BE2C (cell line): ENCODE measurements around the gene COX7A2. TPM values are rescaled to one million over a fixed set of nuclear protein-coding genes. Genes with fewer than 3 reads are reported as not detected.

Experiments used
- DNase-seq: peaks from one replicate; pipeline ENCODE4 v3.0.0-alpha.2; 2020
- H3K27me3 ChIP-seq: fragments of 250-450 bp; sonication (Bioruptor Pico); 2 replicates; pipeline ENCODE4 v1.5.1; 2020; ENCODE audit warnings: mild to moderate bottlenecking
- H3K36me3 ChIP-seq: fragments of 250-450 bp; sonication (Bioruptor Pico); 2 replicates; pipeline ENCODE4 v1.5.1; 2020; ENCODE audit warnings: mild to moderate bottlenecking
- H3K4me1 ChIP-seq: fragments of 250-450 bp; sonication (Bioruptor Pico); 2 replicates; pipeline ENCODE4 v1.5.1; 2020
- H3K4me3 ChIP-seq: 2 replicates; pipeline ENCODE4 v1.5.1; 2011; ENCODE audit warnings: low read depth, low read length
- H3K9me3 ChIP-seq: fragments of 250-450 bp; sonication (Bioruptor Pico); 2 replicates; pipeline ENCODE4 v1.5.1; 2020
- CTCF ChIP-seq: IDR thresholded peaks from 2 replicates; pipeline ENCODE4 v1.5.1; 2012; ENCODE audit warnings: mild to moderate bottlenecking, low read depth, low read length
- polyA plus RNA-seq: library from polyadenylated mRNA; unstranded; fragments of >200 nt; gene quantifications from one replicate; pipeline ENCODE4 v1.2.1, GENCODE V29; 2012; ENCODE audit warnings: low read depth, missing spikeins; ENCODE audit not compliant: insufficient read length, insufficient read depth

Gene COX7A2
- 780 TPM for polyA plus RNA-seq

- peaks cover 19% of the 10 kb centered on the region for H3K36me3 ChIP-seq
- TF ChIP-seq CTCF, result no peak
- no peaks in the 10 kb centered on the region for H3K9me3 ChIP-seq
- peaks cover 10% of the 10 kb centered on the region; the same call in 1 of the 2 replicates for H3K27me3 ChIP-seq
- H3K4me1 ChIP-seq, result no peaks in the 10 kb centered on the region
- peak; percentile 87 for DNase-seq
- H3K4me3 ChIP-seq, result peak within 1 kb of the TSS; percentile 79
These were observed at the start of gene COX7A2 for GRCh38 chr6:75243333-75244062. TSS of gene COX7A2 (minus strand) at chr6:75243801. CDS start at chr6:75243734, 67 bp downstream.

GRCh38 chr6:75292555-75292954, 49.0 kb upstream of the COX7A2 start:
- Histone ChIP-seq H3K27me3 (no peaks in the 10 kb centered on the region), H3K36me3 (no peaks in the 10 kb centered on the region), H3K4me3 (no peak overlapping the region), H3K9me3 (no peaks in the 10 kb centered on the region), H3K4me1 (no peaks in the 10 kb centered on the region)
- no peak for TF ChIP-seq CTCF
- no peak for DNase-seq

- no peak overlapping the region for H3K4me3 ChIP-seq
- no peaks in the 10 kb centered on the region for H3K4me1 ChIP-seq
- TF ChIP-seq CTCF, result no peak
- H3K9me3 ChIP-seq, result no peaks in the 10 kb centered on the region
- H3K36me3 ChIP-seq, result no peaks in the 10 kb centered on the region
- no peaks in the 10 kb centered on the region for H3K27me3 ChIP-seq
- no peak for DNase-seq
These were observed 48.1 kb upstream of the COX7A2 start for GRCh38 chr6:75291744-75292143.

- Histone ChIP-seq H3K4me3 (no peak overlapping the region), H3K9me3 (no peaks in the 10 kb centered on the region), H3K27me3 (no peaks in the 10 kb centered on the region), H3K36me3 (no peaks in the 10 kb centered on the region), H3K4me1 (no peaks in the 10 kb centered on the region)
- no peak for DNase-seq
- no peak for TF ChIP-seq CTCF
These were observed 47.7 kb upstream of the COX7A2 start for GRCh38 chr6:75291331-75291730.

GRCh38 chr6:75290136-75290945, 46.7 kb upstream of the COX7A2 start:
- no peaks in the 10 kb centered on the region for H3K9me3 ChIP-seq
- no peak for DNase-seq
- no peaks in the 10 kb centered on the region for H3K4me1 ChIP-seq
- no peak overlapping the region for H3K4me3 ChIP-seq
- no peaks in the 10 kb centered on the region for H3K27me3 ChIP-seq
- H3K36me3 ChIP-seq, result no peaks in the 10 kb centered on the region
- TF ChIP-seq CTCF, result no peak

- no peak for TF ChIP-seq CTCF
- DNase-seq, result no peak
- Histone ChIP-seq H3K9me3 (no peaks in the 10 kb centered on the region), H3K4me3 (no peak overlapping the region), H3K27me3 (no peaks in the 10 kb centered on the region), H3K36me3 (no peaks in the 10 kb centered on the region), H3K4me1 (no peaks in the 10 kb centered on the region)
These were observed 44.4 kb upstream of the COX7A2 start for GRCh38 chr6:75288023-75288422.
